Measurements from ENCODE around the gene AUH. TPM values are rescaled to one million over a fixed set of nuclear protein-coding genes. Genes with fewer than 3 reads are reported as not detected.
"Not testable (repeated sequence)": the region's sequence is repeated elsewhere in the genome, so short reads cannot be mapped to it uniquely, and the experiment has no call there.

The AUH gene
- total RNA-seq, 1 experiment from 2014 or later = 16.6 TPM

GRCh38 chr9:91379426-91379825 lies 17.7 kb upstream of the AUH start:
- no peak for DNase-seq (ENCODE audit: low read depth)

DNA sequence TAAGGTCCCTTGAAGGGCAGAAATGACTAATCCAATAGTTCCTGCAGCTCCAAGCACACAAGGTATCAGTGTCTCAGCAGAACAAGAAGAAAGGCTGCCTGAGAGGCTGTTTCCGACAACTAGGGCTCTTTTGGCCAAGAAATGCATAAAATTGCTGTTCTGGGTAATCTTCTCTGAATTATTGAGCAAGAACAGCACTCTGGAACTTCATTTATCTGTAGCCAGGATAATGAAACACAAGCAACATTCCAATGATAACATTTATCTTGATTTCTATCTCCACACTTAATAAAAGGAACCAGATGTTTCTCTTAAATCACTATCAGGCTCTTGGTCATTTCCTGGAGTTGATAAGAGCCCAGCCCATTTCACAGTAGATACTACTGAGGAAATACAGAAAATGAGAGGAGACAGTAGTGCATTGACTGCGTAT lies 17.0 kb upstream of the AUH start:
- no peak for DNase-seq (ENCODE audit: low read depth)

- DNase-seq (ENCODE audit: low read depth) = not testable (repeated sequence)
These were observed 16.3 kb upstream of the AUH start for GRCh38 chr9:91378054-91378453.

GRCh38 chr9:91376239-91376638 lies 14.5 kb upstream of the AUH start:
- DNase-seq (ENCODE audit: low read depth) = no peak

DNA sequence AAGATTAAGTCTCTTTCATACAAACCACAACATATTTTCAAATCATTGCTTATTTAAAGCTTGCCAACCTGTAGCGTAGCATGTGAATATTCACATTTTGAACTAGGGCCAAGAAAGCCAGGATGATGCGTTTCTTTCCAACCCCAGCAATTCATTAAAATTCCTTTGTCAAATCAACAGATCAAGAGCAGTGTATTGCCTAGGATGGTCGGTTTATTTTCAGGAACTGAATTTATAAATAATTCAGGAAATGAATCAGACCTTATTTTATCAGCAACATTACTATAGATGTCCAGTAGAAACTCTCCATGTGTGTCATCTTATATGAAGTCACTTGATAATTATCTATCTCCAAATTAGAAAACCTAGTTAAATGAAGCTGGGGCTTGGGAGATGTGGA lies 13.2 kb upstream of the AUH start:
- DNase-seq (ENCODE audit: low read depth) = peak; percentile 89

DNA sequence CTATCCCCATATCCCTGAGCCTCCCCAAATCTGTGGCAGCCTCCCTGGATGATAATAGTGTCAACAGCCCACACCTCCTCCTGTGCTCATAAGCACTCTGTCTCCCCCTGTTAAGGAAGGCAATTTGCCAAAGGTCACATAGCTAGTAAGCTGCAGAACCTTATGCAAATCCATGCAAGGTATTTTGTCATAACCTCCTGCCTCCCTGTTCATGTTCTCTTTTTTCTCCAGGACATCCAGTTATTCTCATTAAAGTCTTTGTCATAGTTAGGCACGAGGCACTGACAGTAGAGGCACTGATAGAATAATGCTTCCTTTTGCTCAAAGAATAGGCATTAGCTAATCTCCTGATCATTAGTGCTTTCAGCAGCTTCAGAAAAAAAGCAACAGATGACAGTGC lies 10.2 kb upstream of the AUH start:
- no peak for DNase-seq (ENCODE audit: low read depth)

DNA sequence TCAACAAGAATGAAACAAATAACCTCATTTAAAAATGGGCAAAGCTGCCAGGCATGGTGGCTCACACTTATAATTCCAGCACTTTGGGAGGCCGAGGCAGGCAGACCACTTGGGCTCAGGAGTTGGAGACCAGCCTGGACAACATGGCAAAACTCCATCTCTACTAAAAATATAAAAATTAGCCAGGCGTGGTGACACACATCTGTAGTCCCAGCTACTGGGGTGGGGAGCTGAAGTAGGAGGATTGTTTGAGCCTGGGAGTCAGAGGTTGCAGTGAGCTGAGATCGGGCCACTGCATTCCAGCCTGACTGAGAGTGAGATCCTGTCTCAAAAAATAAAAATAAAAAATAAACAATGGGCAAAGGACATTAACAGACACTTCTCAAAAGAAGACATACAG lies 8.3 kb upstream of the AUH start:
- DNase-seq (ENCODE audit: low read depth) = not testable (repeated sequence)

- no peak for DNase-seq (ENCODE audit: low read depth)
These were observed 3.0 kb upstream of the AUH start for GRCh38 chr9:91364702-91365101.

- DNase-seq (ENCODE audit: low read depth) = no peak
These were observed 2.3 kb upstream of the AUH start for GRCh38 chr9:91364005-91364404.

GRCh38 chr9:91362051-91362611 lies 413 bp upstream of the AUH start:
- no peak for DNase-seq (ENCODE audit: low read depth)

DNA sequence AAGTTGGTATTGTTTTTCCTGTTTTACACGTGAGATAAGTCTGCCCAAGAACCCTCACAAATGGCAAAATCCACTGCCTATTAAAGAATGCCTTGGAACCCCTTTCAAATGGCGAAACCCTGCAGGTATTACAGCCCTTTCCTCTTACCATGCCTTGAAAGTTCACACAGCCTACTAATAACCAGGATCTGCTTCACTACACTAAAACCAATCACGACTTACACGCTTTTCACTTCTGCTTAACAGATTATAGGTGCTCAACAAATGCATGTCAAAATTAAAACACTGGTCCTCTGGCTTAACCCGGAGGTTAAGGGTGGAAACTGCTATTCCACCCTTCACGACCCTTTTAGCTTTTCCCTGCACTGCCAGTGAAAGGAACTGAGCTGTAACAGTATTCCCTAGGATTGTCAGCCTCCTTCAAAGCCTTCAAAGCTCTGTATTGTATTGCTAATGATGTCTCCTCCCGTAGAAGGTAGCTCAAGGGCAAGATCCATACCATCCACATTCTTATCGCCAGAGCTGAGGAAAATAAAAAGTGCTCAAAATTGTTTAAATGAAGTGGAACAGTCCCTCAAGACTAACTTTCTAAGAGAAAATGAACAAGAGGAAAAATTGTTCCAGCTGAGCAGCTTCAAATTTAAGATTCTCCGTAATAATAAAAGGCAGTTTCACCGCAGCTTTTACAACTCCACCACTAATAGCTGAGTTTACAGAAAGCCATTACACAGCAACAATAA lies 997 bp downstream of the AUH start:
- DNase-seq (ENCODE audit: low read depth) = no peak

GRCh38 chr9:91359734-91360470 lies 1.8 kb downstream of the AUH start:
- DNase-seq (ENCODE audit: low read depth) = no peak

DNA sequence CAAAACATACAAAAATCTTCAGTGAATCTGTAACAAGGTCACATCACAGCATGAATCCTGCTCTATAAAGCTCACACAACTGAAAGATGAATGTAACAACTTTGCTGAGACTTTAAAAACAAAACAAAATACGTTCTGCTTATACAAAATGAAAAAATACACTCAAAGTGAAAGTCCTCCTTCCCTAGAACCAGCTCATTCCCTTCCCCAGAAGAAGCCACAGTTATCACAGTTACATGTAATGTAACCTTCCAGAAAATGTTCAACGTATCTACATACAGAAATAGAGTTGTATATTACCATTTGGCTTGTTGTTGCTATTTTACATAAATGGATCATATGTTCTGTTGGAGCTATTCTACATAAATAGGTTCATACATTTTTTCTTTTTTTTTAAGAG lies 2.6 kb downstream of the AUH start:
- no peak for DNase-seq (ENCODE audit: low read depth)

GRCh38 chr9:91354881-91355280 lies 6.8 kb downstream of the AUH start:
- DNase-seq (ENCODE audit: low read depth) = no peak

DNA sequence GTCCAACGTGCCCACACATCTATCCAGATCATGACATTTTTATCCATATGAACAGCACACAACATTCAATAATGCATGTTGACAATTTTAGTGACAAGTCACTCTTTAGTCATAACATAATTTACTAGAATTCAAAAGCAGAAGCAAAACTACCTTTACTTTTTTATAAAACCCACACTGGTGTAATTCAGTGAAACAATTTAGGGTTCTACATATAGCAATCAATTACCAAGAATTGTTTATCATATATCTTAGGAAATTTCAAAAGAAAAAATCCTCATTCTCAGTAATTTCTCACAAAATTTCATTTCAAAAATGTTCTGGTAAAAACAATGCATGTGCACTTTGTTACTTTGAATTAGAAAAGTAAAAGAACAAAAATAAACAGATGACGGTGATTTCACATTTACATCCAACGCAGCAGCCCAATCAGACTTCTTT lies 12.6 kb downstream of the AUH start:
- no peak for DNase-seq (ENCODE audit: low read depth)

DNA sequence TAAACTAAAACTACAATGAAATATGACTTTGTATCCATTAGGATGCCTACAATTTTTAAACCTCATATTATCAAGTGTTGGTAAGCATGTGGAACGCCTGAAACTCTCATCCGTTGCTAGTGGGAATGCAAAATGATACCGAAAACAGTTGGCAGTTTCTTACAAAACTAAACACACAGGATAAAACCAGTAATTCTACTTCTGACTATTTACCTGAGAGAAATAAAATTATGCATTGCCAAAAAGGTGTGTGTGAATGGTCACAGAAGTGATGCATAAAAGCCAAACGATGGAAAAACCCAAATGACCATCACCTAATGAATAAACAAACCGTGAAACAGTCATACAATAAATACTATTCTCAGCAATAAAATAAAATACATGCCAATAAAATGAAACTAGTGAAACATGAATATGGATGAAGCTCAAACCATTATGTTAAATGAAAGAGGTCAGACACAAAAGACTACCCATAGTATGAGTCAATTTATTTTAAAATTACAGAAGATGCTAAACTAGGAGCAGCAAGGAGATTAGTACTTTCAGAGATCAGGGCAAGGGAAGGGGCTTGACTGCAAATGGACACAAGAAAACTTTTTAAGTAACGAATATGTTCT lies 13.4 kb downstream of the AUH start:
- no peak for DNase-seq (ENCODE audit: low read depth)

- no peak for DNase-seq (ENCODE audit: low read depth)
These were observed 14.3 kb downstream of the AUH start for GRCh38 chr9:91347377-91347776.

DNA sequence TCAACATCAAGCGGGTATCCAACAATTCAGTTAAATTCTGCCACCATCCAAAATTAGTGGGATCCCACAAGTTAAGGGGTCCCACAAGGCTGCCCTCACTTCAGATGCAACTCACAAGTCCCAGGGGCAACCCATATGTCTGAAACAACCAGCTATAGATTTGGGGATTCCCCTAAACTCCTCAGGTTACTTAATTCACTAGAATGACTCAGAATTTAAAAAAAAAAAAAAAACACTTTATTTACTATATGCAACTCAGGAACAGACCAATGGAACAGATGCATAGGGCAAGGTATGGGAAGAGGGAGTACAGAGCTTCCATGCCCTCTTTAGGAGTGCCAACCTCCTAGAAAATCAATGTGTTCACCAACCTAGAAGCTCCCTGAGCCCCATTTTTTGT lies 15.1 kb downstream of the AUH start:
- no peak for DNase-seq (ENCODE audit: low read depth)

GRCh38 chr9:91345978-91346377 lies 15.7 kb downstream of the AUH start:
- no peak for DNase-seq (ENCODE audit: low read depth)

DNA sequence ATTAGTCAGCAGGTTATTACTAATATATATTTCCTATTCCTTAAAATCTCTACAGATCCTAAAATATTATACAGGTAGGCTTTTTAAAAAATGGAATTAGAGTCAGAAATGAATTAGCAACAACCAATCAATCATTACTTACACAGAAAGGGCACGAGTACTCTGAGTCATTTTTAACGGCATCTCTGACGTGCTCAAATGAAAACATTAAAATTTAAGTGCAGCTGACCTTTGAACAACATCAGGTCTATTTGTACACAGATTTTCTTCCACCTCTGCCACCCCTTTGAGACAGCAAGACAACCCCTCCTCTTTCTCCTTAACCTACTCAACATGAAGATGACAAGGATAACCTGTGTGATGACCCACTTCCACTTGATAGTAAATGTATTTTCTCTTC lies 19.1 kb downstream of the AUH start:
- no peak for DNase-seq (ENCODE audit: low read depth)

DNA sequence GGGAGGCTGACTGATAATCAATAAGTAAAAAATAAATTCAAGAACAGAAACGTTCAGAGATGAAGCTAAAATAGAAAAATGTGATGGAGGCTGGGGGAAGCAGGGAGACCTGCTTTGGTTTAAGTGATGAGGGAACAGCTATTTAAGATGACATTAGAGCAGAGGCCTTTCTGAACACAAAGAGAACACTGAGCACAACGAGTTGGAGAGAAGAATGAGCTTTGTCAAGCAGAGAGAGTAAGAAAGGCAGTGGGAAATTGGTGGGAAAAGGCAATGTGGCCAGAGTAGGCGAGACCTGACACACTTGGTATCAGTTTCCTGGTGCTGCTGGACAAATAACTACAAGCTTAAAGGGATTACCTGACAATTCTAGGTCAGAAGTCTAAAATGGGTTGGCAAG lies 20.0 kb downstream of the AUH start:
- no peak for DNase-seq (ENCODE audit: low read depth)

GRCh38 chr9:91341258-91341746 lies 20.4 kb downstream of the AUH start:
- DNase-seq (ENCODE audit: low read depth) = no peak
